Retina (tissue), 1 donor: Measurements from ENCODE around the gene GOLT1A.

Experiments used
- DNase-seq: peaks from one replicate; pipeline ENCODE4 v3.0.0-alpha.2; 2016

Gene GOLT1A

GRCh38 chr1:204153667-204154066, 60.1 kb downstream of the GOLT1A start:
- DNase-seq, result no peak

GRCh38 chr1:204152310-204153044, 61.3 kb downstream of the GOLT1A start:
- DNase-seq, result peak; percentile 49

- DNase-seq, result peak; percentile 86
Observed at GRCh38 chr1:204151552-204152309, 62.1 kb downstream of the GOLT1A start, which contains the start of gene ETNK2. Gene ETNK2, minus strand, starts transcription at chr1:204152044. Its CDS starts 192 bp downstream, at chr1:204151852.

- DNase-seq, result no peak
Observed at GRCh38 chr1:204150702-204151551, 62.9 kb downstream of the GOLT1A start.

GRCh38 chr1:204149635-204150565, 63.9 kb downstream of the GOLT1A start:
- no peak for DNase-seq

- DNase-seq, result no peak
Observed at GRCh38 chr1:204149107-204149506, 64.7 kb downstream of the GOLT1A start.
